Measurements from ENCODE around the gene SULT2B1.

Gene SULT2B1

GRCh38 chr19:48639483-48640375 is 87.8 kb downstream of the SULT2B1 start:
- H3K4me3 ChIP-seq (ENCODE audit: low read depth, low read length), result no peak overlapping the region
- DNase-seq (ENCODE audit: low read depth), result no peak

DNA sequence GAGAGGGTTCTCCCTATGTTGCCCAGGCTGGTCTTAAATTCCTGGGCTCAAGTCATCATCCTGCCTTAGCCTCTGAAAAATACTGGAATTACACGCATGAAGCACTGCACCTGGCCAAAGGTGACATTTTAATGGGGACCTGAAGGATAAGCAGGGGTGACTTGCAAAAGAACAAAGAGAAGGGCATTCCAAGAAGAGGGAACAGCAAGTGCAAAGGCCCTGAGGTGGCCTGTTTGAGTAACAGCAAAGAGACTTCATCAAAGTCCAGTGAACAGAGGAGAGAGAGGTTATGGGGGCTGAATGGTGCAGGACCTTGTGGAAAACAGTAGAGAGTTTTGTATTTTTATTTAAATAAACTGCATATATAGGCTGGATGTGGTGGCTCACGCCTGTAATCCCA is 89.9 kb downstream of the SULT2B1 start:
- DNase-seq (ENCODE audit: low read depth), result no peak
- H3K4me3 ChIP-seq (ENCODE audit: low read depth, low read length), result no peak overlapping the region

DNA sequence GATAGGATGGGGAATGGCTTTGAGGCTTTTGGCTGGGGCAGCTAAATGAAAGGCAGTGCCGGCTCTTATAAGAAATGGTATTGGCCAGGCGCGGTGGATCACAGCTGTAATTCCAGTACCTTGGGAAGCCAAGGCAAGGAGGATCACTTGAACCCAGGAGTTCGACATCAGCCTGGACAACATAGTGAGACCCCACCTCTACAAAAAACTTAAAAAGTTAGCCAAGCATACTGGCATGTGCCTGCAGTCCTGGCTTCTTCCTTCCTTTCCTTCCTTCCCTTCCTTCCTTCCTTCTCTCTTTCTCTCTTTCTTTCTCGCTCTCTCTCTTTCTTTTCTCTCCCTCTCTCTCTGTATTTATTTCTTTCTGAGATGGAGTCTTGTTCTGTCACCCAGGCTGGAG is 90.9 kb downstream of the SULT2B1 start:
- DNase-seq (ENCODE audit: low read depth), result no peak
- no peak overlapping the region for H3K4me3 ChIP-seq (ENCODE audit: low read depth, low read length)

DNA sequence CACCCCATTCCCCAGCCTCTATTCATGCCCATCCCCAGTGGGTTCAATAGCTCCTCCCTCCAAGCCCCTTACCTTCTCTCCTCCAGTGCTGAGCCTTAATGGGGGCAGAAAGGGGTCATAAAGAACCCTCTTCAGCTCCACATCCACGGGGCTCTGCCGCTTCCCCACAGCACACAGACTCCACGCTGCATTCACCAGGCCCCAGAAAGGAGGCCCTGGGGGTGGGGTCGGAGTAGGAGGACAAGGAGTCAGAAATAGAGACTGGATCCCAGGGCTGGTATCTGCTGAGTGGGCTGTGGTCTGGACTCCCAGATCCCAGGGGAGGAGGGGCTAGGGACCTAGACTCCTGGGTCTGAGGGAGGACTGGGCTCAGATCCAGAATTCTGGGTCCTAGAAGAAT is 92.4 kb downstream of the SULT2B1 start:
- no peak overlapping the region for H3K4me3 ChIP-seq (ENCODE audit: low read depth, low read length)
- DNase-seq (ENCODE audit: low read depth), result no peak

- DNase-seq (ENCODE audit: low read depth), result no peak
- H3K4me3 ChIP-seq (ENCODE audit: low read depth, low read length), result peak overlapping the region; percentile 55
These were observed 93.1 kb downstream of the SULT2B1 start for GRCh38 chr19:48644839-48645619.

- peak overlapping the region; percentile 55 for H3K4me3 ChIP-seq (ENCODE audit: low read depth, low read length)
- DNase-seq (ENCODE audit: low read depth), result no peak
These were observed 93.6 kb downstream of the SULT2B1 start for GRCh38 chr19:48645620-48646000.

GRCh38 chr19:48646001-48646721 is 94.2 kb downstream of the SULT2B1 start, which contains the start of gene CA11:
TSS of gene CA11 (minus strand) at chr19:48646187. CDS start at chr19:48645632, 555 bp downstream.
- peak within 1 kb of the TSS; percentile 55 for H3K4me3 ChIP-seq (ENCODE audit: low read depth, low read length)
- no peak for DNase-seq (ENCODE audit: low read depth)

GRCh38 chr19:48646722-48647216 is 94.8 kb downstream of the SULT2B1 start:
- DNase-seq (ENCODE audit: low read depth), result no peak
- peak overlapping the region; percentile 55 for H3K4me3 ChIP-seq (ENCODE audit: low read depth, low read length)

DNA sequence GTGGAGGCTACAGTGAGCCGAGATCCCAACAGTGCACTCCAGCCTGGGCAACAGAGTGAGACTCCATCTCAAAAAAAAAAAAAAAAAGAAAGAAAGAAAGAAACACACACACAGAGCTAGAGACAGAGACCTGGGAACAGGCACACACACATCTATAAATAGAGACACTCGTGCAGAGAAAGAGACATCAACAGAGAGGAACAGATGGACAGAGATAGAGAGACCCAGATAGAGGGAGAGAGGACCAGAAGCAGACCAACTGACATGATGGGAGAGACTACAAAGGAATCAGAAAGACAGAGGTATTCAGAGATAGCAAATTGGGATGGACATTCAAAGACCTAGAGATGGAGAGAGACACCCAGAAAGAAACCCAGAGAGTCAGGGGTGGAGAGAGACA is 96.2 kb downstream of the SULT2B1 start:
- no peak for DNase-seq (ENCODE audit: low read depth)
- H3K4me3 ChIP-seq (ENCODE audit: low read depth, low read length), result no peak overlapping the region
